Endothelial cell (in vitro differentiated cells): Measurements from ENCODE around the gene UBE2QL1. TPM values are rescaled to one million over a fixed set of nuclear protein-coding genes. Genes with fewer than 3 reads are reported as not detected.

Experiments
- DNase-seq: peaks from one replicate; pipeline ENCODE4 v3.0.0; 2021; ENCODE audit warnings: low spot score
- H3K27ac Mint-ChIP-seq: one replicate; pipeline ENCODE4 v1.8.0; 2021; ENCODE audit warnings: mixed read lengths, inconsistent platforms; ENCODE audit not compliant: unreplicated experiment
- H3K27me3 Mint-ChIP-seq: one replicate; pipeline ENCODE4 v1.8.0; 2021; ENCODE audit warnings: mild to moderate bottlenecking, moderate library complexity, mixed read lengths, inconsistent platforms; ENCODE audit not compliant: unreplicated experiment
- H3K36me3 Mint-ChIP-seq: one replicate; pipeline ENCODE4 v1.8.0; 2021; ENCODE audit warnings: mild to moderate bottlenecking, low read depth, mixed read lengths, inconsistent platforms; ENCODE audit not compliant: unreplicated experiment
- H3K4me1 Mint-ChIP-seq: one replicate; pipeline ENCODE4 v1.8.0; 2021; ENCODE audit warnings: mild to moderate bottlenecking, mixed read lengths, inconsistent platforms; ENCODE audit not compliant: unreplicated experiment
- H3K4me3 Mint-ChIP-seq: one replicate; pipeline ENCODE4 v1.8.0; 2021; ENCODE audit warnings: mild to moderate bottlenecking, mixed read lengths, inconsistent platforms; ENCODE audit not compliant: unreplicated experiment
- H3K9me3 Mint-ChIP-seq: one replicate; pipeline ENCODE4 v1.8.0; 2021; ENCODE audit warnings: mixed read lengths, inconsistent platforms; ENCODE audit not compliant: unreplicated experiment
- total RNA-seq: library from RNA; stranded (reverse); fragmentation: NEBNext Ultra II Directional; extraction: Animal tissue kit (Norgen Biotek cat#: 25700); gene quantifications from one replicate; pipeline ENCODE4 v1.2.1, GENCODE V29; 2021; ENCODE audit not compliant: unreplicated experiment
- TF ChIP-seq, protein P1 (sequence below): fragments of 200-600 bp; sonication (generic); IDR thresholded peaks from one replicate; pipeline ENCODE4 v1.5.0; 2021; ENCODE audit warnings: antibody characterized with exemption; ENCODE audit not compliant: unreplicated experiment

UBE2QL1 gene
- total RNA-seq, 1 donor from 2014 or later: 0.85 TPM

DNA sequence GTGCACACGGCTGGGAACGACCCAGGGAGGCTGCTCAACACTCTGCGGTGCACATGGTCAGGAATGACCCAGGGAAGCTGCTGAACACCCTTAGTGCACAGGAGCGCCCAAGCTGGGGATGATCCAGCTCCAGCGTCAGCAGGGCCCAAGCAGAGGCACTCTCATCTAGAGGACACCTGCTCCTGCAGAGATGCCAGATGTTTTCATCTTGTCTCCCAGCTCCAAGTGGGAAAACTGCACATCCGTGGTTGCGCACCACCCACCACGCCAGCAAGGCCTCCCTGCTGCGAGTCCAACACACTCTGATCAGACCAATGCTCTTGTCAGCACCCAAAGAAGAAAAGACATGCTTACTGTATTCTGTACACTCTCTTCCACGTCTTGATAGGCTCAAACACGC lies 34.1 kb downstream of the UBE2QL1 start:
- TF ChIP-seq, protein P1, sequence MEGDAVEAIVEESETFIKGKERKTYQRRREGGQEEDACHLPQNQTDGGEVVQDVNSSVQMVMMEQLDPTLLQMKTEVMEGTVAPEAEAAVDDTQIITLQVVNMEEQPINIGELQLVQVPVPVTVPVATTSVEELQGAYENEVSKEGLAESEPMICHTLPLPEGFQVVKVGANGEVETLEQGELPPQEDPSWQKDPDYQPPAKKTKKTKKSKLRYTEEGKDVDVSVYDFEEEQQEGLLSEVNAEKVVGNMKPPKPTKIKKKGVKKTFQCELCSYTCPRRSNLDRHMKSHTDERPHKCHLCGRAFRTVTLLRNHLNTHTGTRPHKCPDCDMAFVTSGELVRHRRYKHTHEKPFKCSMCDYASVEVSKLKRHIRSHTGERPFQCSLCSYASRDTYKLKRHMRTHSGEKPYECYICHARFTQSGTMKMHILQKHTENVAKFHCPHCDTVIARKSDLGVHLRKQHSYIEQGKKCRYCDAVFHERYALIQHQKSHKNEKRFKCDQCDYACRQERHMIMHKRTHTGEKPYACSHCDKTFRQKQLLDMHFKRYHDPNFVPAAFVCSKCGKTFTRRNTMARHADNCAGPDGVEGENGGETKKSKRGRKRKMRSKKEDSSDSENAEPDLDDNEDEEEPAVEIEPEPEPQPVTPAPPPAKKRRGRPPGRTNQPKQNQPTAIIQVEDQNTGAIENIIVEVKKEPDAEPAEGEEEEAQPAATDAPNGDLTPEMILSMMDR: no peak
- Mint-ChIP-seq H3K4me3 (no peak overlapping the region), H3K27me3 (peaks cover 9% of the 10 kb centered on the region), H3K4me1 (peaks cover 29% of the 10 kb centered on the region), H3K36me3 (peaks cover 8% of the 10 kb centered on the region), H3K9me3 (no peaks in the 10 kb centered on the region), H3K27ac (no peak overlapping the region)
- DNase-seq: no peak

DNA sequence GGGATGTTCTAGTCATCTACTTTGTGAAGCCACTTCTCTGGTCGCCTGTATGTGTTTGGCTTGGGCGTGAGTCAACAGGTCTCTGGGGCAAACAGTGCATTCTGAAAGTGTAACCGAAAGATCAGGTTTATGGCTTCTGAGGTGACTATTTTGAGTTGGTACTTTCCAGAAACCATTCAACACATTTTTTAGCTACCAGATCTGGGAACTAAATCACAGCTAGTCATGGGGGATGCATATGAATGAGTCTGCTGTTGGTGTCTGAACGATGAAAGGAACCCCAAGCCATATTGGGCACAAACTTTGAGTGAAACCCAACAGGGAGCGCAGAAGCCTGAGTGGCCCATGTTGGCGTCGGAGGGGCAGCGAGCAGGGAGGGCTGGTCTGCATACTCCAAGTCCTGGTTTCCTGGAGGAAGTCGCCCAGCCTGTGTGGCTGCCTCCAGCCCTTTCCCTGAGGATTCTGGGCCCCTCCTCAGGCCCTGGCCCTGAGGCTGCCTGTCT lies 35.3 kb downstream of the UBE2QL1 start:
- Mint-ChIP-seq H3K27ac (no peak overlapping the region), H3K9me3 (no peaks in the 10 kb centered on the region), H3K27me3 (peaks cover 10% of the 10 kb centered on the region), H3K4me1 (peaks cover 36% of the 10 kb centered on the region), H3K36me3 (peaks cover 8% of the 10 kb centered on the region), H3K4me3 (no peak overlapping the region)
- TF ChIP-seq, protein P1: no peak
- no peak for DNase-seq

DNA sequence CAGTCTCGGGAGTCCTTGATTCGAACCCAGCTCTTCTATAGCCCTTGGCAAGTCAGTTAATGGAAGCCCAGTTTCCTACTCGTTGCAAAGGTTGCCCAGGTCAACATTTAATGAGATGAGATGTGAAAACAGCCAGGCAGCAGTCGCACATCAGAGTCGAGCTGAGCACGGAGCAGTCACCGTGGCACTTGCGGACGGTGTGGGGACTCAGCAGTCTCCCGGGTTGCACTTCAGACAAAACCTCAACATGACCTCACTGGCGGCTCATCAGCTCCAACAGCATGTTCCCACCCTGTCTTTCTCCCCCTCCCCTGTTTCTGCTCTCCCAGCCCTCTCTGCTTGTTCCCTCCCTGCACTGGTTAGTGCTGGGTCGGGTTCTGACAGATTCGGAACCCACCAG lies 35.8 kb downstream of the UBE2QL1 start:
- H3K4me1 Mint-ChIP-seq: peaks cover 36% of the 10 kb centered on the region
- peaks cover 4% of the 10 kb centered on the region for H3K36me3 Mint-ChIP-seq
- no peak overlapping the region for H3K27ac Mint-ChIP-seq
- peaks cover 11% of the 10 kb centered on the region for H3K27me3 Mint-ChIP-seq
- H3K9me3 Mint-ChIP-seq: no peaks in the 10 kb centered on the region
- TF ChIP-seq, protein P1: no peak
- no peak for DNase-seq
- no peak overlapping the region for H3K4me3 Mint-ChIP-seq

DNA sequence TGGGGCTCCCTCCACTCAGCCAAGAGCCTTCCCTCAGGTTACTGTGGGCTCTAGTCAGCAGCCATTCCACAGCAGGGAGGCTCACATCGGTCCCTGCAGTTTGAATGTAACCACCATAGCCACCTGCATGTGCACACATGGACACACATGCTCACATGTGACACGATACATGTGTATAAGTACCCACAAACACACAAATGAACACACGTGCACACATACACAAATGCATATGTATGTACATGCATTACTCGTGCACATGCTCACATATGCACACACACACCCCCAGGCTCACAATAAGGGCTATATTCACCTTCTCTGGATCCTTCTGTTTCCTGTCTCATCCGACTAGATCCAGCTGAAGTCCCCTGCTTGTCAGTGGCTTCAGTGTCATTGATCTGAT lies 36.2 kb downstream of the UBE2QL1 start:
- Mint-ChIP-seq H3K9me3 (no peaks in the 10 kb centered on the region), H3K27me3 (peaks cover 11% of the 10 kb centered on the region), H3K36me3 (peaks cover 4% of the 10 kb centered on the region), H3K4me1 (peaks cover 36% of the 10 kb centered on the region), H3K27ac (peak overlapping the region; percentile 27), H3K4me3 (no peak overlapping the region)
- DNase-seq: no peak
- TF ChIP-seq, protein P1: no peak

DNA sequence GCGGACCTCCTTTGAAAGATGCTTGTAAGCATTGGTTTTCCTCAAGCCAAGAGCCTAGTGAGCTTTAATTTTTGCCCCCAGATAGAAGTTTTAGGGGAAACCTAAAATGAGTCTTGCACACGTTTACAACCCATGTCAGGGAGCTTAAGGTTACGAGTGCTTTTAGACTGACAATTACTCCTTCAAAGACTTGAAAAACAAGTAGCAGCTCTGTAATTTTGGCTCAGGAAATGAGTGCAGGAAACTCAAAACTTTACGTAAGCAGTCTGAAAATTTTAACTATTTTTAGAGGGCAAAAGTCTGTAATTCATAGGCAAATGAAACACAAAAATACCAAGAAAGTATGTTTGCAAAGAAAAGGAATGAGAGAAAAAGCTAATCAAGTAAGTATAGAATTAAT lies 36.8 kb downstream of the UBE2QL1 start:
- peak overlapping the region; percentile 27 for H3K27ac Mint-ChIP-seq

More for the DNA sequence above, 36.8 kb downstream of the UBE2QL1 start:
- H3K36me3 Mint-ChIP-seq: peaks cover 4% of the 10 kb centered on the region
- no peak for DNase-seq
- peaks cover 36% of the 10 kb centered on the region for H3K4me1 Mint-ChIP-seq
- TF ChIP-seq, protein P1: no peak
- H3K9me3 Mint-ChIP-seq: no peaks in the 10 kb centered on the region
- no peak overlapping the region for H3K4me3 Mint-ChIP-seq
- H3K27me3 Mint-ChIP-seq: peaks cover 11% of the 10 kb centered on the region
